HEK293 (cell line): ENCODE results near the gene POR.

Experiments used
- CTCF ChIA-PET: fragments of 350-600 bp; formaldehyde crosslinking; extraction: SDS; loops from one replicate; lab custom pipeline; 2021; ENCODE audit warnings: antibody characterized with exemption; lab: Yijun Ruan, JAX
- POLR2A ChIA-PET: fragments of 300-600 bp; formaldehyde crosslinking; extraction: SDS; loops from one replicate; lab custom pipeline; 2020; ENCODE audit warnings: antibody characterized with exemption, inconsistent platforms; lab: Yijun Ruan, JAX
- H3K27ac ChIP-seq: fragments of 200-500 bp; sonication (Bioruptor generic); 2 replicates; pipeline ENCODE4 v1.5.1; 2014; ENCODE audit warnings: low read depth, low read length, control low read depth, inconsistent platforms; ENCODE audit errors: extremely low read depth
- H3K36me3 ChIP-seq, 2 experiments: fragments of 200-500 bp in 1 of 2; sonication (Bioruptor generic) in 1 of 2; 1 replicate in 1 of 2; 2 replicates in 1 of 2; pipeline ENCODE4 v1.5.1; 2014 to 2017; ENCODE audit warnings: inconsistent platforms in 2 of 2, low read length in 2 of 2; ENCODE audit not compliant: control insufficient read depth in 2 of 2, insufficient read depth in 1 of 2
- H3K4me1 ChIP-seq: fragments of 200-500 bp; sonication (Bioruptor generic); 2 replicates; pipeline ENCODE4 v1.5.1; 2014; ENCODE audit warnings: mild to moderate bottlenecking, low read length, inconsistent platforms; ENCODE audit not compliant: control insufficient read depth, insufficient read depth
- H3K4me3 ChIP-seq: 2 replicates; pipeline ENCODE4 v1.5.1; 2011; ENCODE audit warnings: low read depth, mild to moderate bottlenecking, control low read depth, low read length, moderate library complexity
- H3K9me3 ChIP-seq: fragments of 200-500 bp; sonication (Bioruptor generic); 2 replicates; pipeline ENCODE4 v1.5.1; 2014; ENCODE audit warnings: low read depth, low read length, inconsistent platforms; ENCODE audit not compliant: control insufficient read depth, insufficient read depth
- BCL11A ChIP-seq: fragments of 450-650 bp; formaldehyde crosslinking; IDR thresholded peaks from 2 replicates; pipeline ENCODE4 v1.5.1; 2016; ENCODE audit warnings: low read depth, missing biosample characterization, missing genetic modification characterization
- BCL11B ChIP-seq: fragments of 450-650 bp; formaldehyde crosslinking; IDR thresholded peaks from 2 replicates; pipeline ENCODE4 v1.5.1; 2016; ENCODE audit warnings: low read depth, missing biosample characterization, missing genetic modification characterization
- GLIS2 ChIP-seq: fragments of 450-650 bp; formaldehyde crosslinking; IDR thresholded peaks from 2 replicates; pipeline ENCODE4 v1.5.1; 2016; ENCODE audit warnings: missing biosample characterization, missing genetic modification characterization
- HOXA7 ChIP-seq: sonication (generic); formaldehyde crosslinking; IDR thresholded peaks from 2 replicates; pipeline ENCODE4 v1.8.1; 2022; ENCODE audit warnings: missing genetic modification reagents, borderline replicate concordance
- IKZF3 ChIP-seq: fragments of 450-650 bp; IDR thresholded peaks from 2 replicates; pipeline ENCODE4 v1.5.0; 2018; ENCODE audit warnings: missing biosample characterization, mild to moderate bottlenecking, missing genetic modification characterization, moderate library complexity
- KLF8 ChIP-seq: fragments of 450-650 bp; formaldehyde crosslinking; IDR thresholded peaks from 2 replicates; pipeline ENCODE4 v1.5.1; 2016; ENCODE audit warnings: missing biosample characterization, missing genetic modification characterization
- KLF9 ChIP-seq: fragments of 450-650 bp; formaldehyde crosslinking; IDR thresholded peaks from 2 replicates; pipeline ENCODE4 v1.5.1; 2016; ENCODE audit warnings: missing biosample characterization, missing genetic modification characterization, low read depth
- ZBTB20 ChIP-seq: fragments of 450-650 bp; formaldehyde crosslinking; IDR thresholded peaks from 2 replicates; pipeline ENCODE4 v1.5.1; 2016; ENCODE audit warnings: missing biosample characterization, missing genetic modification characterization
- ZBTB7A ChIP-seq: fragments of 450-650 bp; formaldehyde crosslinking; IDR thresholded peaks from 2 replicates; pipeline ENCODE4 v1.5.1; 2016; ENCODE audit warnings: low read depth, missing biosample characterization, missing genetic modification characterization
- ZBTB8A ChIP-seq: fragments of 450-650 bp; formaldehyde crosslinking; IDR thresholded peaks from 2 replicates; pipeline ENCODE4 v1.5.1; 2016; ENCODE audit warnings: missing biosample characterization, missing genetic modification characterization
- ZNF132 ChIP-seq: fragments of 450-650 bp; formaldehyde crosslinking; IDR thresholded peaks from 2 replicates; pipeline ENCODE4 v1.5.1; 2017; ENCODE audit warnings: missing biosample characterization, missing genetic modification characterization, borderline replicate concordance
- ZNF501 ChIP-seq: fragments of 450-650 bp; formaldehyde crosslinking; IDR thresholded peaks from 2 replicates; pipeline ENCODE4 v1.5.1; 2016; ENCODE audit warnings: missing biosample characterization, missing genetic modification characterization
- ZNF549 ChIP-seq: fragments of 450-650 bp; IDR thresholded peaks from 2 replicates; pipeline ENCODE4 v1.5.1; 2018; ENCODE audit warnings: missing biosample characterization, missing genetic modification characterization, mild to moderate bottlenecking, inconsistent platforms, moderate library complexity
- ZNF843 ChIP-seq: fragments of 450-650 bp; formaldehyde crosslinking; IDR thresholded peaks from 2 replicates; pipeline ENCODE4 v1.5.1; 2016; ENCODE audit warnings: missing biosample characterization, missing genetic modification characterization
- TF ChIP-seq, protein P1 (sequence below): fragments of 450-650 bp; formaldehyde crosslinking; IDR thresholded peaks from 2 replicates; pipeline ENCODE4 v1.5.1; 2016; ENCODE audit warnings: missing biosample characterization, missing genetic modification characterization
- TF ChIP-seq, protein P2 (sequence below): fragments of 450-650 bp; formaldehyde crosslinking; IDR thresholded peaks from 2 replicates; pipeline ENCODE4 v1.5.1; 2017; ENCODE audit warnings: missing biosample characterization, missing genetic modification characterization
- TF ChIP-seq, protein P3 (sequence below): fragments of 450-650 bp; formaldehyde crosslinking; IDR thresholded peaks from 2 replicates; pipeline ENCODE4 v1.5.1; 2017; ENCODE audit warnings: missing biosample characterization, missing genetic modification characterization
- TF ChIP-seq, protein P4 (sequence below): fragments of 450-650 bp; formaldehyde crosslinking; IDR thresholded peaks from 2 replicates; pipeline ENCODE4 v1.5.1; 2017; ENCODE audit warnings: missing biosample characterization, missing genetic modification characterization
- TF ChIP-seq, protein P5 (sequence below): fragments of 450-650 bp; formaldehyde crosslinking; IDR thresholded peaks from 2 replicates; pipeline ENCODE4 v1.5.1; 2016; ENCODE audit warnings: missing biosample characterization, missing genetic modification characterization

POR gene

DNA sequence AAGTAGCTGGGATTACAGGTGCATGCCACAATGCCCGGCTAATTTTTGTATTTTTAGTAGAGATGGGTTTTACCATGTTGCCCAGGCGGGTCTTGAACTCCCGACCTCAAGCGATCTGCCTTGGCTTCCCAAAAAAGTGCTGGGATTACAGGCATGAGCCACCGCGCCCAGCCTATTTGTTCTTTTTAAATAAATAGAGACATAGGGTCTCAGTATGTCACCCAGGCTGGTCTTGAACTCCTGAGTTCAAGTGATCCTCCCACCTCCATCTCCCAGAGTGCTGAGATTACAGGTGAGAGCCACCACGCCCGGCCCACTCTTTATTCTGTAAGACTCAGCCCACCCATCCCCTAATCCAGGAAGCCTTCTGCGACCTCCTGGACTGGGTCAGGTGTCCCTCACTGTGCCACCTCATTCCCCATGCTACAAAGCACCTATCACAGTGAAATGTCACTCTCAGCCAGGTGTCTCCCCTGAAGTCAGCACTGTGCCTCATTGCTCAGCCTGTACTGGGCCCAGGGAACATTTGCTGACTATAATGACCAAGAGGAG, 76.7 kb downstream of the POR start:
- ChIA-PET CTCF (interaction anchor here (0.5 to 1.0 kb wide), 3 partner anchors 27 to 200 kb away, joined by 3 to 4 read pairs (median 3); no protein-coding TSS in a partner anchor), POLR2A (interaction anchor here (0.9 to 1.1 kb wide), 2 partner anchors 28 to 76 kb away, joined by 3 to 5 read pairs; no protein-coding TSS in a partner anchor)
- TF ChIP-seq HOXA7 (CRISPR knock-in tag) (no peak), ZNF132 (tag by site-specific recombination) (no peak), ZNF843 (tag by site-specific recombination) (no peak), KLF8 (tag by site-specific recombination) (no peak), ZNF549 (tag by site-specific recombination) (no peak), ZBTB20 (tag by site-specific recombination) (no peak), ZNF501 (no peak)
- TF ChIP-seq, protein P1, sequence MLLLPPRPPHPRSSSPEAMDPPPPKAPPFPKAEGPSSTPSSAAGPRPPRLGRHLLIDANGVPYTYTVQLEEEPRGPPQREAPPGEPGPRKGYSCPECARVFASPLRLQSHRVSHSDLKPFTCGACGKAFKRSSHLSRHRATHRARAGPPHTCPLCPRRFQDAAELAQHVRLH (tag by site-specific recombination): no peak
- TF ChIP-seq, protein P2, sequence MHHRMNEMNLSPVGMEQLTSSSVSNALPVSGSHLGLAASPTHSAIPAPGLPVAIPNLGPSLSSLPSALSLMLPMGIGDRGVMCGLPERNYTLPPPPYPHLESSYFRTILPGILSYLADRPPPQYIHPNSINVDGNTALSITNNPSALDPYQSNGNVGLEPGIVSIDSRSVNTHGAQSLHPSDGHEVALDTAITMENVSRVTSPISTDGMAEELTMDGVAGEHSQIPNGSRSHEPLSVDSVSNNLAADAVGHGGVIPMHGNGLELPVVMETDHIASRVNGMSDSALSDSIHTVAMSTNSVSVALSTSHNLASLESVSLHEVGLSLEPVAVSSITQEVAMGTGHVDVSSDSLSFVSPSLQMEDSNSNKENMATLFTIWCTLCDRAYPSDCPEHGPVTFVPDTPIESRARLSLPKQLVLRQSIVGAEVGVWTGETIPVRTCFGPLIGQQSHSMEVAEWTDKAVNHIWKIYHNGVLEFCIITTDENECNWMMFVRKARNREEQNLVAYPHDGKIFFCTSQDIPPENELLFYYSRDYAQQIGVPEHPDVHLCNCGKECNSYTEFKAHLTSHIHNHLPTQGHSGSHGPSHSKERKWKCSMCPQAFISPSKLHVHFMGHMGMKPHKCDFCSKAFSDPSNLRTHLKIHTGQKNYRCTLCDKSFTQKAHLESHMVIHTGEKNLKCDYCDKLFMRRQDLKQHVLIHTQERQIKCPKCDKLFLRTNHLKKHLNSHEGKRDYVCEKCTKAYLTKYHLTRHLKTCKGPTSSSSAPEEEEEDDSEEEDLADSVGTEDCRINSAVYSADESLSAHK (tag by site-specific recombination): no peak
- no peaks in the 10 kb centered on the region for H3K4me1 ChIP-seq
- peaks cover 5 to 21% of the 10 kb centered on the region in 2 experiments; a peak in 2 of 3 replicates for H3K36me3 ChIP-seq
- H3K4me3 ChIP-seq: no peak overlapping the region
- no peak overlapping the region for H3K27ac ChIP-seq
- H3K9me3 ChIP-seq: no peaks in the 10 kb centered on the region

DNA sequence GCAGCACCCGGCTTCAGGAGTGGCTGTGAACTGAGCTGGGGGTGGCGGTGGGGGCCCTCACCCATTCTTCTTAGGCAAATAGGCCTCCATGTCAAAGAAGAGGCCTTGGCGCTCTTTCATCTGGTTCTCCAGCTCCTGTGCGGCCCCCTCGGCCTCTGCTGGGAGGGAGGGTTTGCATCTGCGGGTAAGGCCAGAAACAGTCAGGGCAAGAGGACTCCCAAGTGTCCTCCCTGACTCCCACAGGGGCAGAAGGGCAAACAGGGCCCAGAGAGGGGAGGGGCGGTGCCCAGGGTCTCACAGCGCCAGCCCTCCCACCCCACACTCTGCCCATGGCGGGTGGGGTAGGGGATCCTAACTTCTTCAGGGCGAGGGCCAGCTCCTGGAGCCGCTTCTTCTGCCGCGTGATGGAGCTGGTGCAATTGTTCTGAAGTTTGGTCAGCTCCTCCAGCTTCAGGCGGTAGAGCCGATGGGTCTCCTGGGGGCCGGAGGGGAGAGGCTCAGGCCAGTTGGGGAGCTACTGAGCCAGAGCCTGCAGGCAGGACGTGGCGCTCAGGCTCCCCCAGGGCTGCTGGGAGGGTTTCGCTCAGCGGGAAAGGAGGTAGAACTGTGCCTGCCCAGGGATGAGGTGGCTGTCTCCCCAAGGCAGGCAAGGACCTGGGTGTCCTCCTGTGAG, 77.3 kb downstream of the POR start:
- H3K27ac ChIP-seq: no peak overlapping the region
- POLR2A ChIA-PET: no interaction called here
- peaks cover 5 to 16% of the 10 kb centered on the region in 2 experiments; a peak in 2 of 3 replicates for H3K36me3 ChIP-seq
- no peaks in the 10 kb centered on the region for H3K9me3 ChIP-seq
- H3K4me1 ChIP-seq: no peaks in the 10 kb centered on the region
- CTCF ChIA-PET: interaction anchor here (0.5 to 1.4 kb wide), 3 partner anchors 64 to 276 kb away, joined by 3 to 4 read pairs (median 4); no protein-coding TSS in a partner anchor
- H3K4me3 ChIP-seq: no peak overlapping the region
- TF ChIP-seq, protein P3, sequence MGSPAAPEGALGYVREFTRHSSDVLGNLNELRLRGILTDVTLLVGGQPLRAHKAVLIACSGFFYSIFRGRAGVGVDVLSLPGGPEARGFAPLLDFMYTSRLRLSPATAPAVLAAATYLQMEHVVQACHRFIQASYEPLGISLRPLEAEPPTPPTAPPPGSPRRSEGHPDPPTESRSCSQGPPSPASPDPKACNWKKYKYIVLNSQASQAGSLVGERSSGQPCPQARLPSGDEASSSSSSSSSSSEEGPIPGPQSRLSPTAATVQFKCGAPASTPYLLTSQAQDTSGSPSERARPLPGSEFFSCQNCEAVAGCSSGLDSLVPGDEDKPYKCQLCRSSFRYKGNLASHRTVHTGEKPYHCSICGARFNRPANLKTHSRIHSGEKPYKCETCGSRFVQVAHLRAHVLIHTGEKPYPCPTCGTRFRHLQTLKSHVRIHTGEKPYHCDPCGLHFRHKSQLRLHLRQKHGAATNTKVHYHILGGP (tag by site-specific recombination): no peak
- TF ChIP-seq, protein P4, sequence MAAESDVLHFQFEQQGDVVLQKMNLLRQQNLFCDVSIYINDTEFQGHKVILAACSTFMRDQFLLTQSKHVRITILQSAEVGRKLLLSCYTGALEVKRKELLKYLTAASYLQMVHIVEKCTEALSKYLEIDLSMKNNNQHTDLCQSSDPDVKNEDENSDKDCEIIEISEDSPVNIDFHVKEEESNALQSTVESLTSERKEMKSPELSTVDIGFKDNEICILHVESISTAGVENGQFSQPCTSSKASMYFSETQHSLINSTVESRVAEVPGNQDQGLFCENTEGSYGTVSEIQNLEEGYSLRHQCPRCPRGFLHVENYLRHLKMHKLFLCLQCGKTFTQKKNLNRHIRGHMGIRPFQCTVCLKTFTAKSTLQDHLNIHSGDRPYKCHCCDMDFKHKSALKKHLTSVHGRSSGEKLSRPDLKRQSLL (tag by site-specific recombination): peak; percentile 50; the same call in 1 of the 2 replicates

DNA sequence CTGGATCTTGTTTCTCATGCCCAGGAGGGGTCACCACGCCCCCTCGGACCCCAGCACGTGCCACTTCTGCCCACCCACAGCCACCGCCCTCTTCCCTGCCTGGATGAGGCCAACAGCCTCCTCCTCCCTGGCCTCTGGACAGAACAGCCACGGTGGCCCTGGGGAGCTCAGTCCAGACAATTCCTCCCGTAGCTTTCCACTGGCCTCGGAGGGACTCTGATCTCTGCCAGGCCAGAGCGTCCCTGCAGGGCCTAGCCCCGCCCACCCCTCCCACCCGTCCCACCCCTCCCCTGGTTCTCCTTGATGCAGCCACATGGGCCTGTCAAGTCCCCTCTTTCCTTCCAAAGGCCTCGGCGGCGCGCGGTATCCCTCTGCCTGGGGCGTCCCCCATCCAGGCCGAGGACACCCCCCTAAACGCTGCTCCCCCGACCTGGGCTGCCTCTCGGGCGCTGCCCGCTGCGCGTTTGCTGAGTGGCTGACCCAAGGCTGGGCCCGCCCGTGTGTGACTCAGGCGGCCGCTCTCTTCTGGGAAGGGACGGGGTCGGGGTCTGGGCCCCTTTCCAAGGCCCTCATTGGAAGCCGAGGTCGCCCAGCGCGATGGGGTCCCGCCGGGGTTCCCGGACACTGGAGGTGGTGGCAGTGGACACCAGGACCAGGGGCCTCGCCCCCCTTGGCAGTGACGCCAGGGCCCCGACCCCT, 78.9 kb downstream of the POR start:
- POLR2A ChIA-PET: interaction anchor here (0.6 kb wide), 1 partner anchor 20 kb away, joined by 4 read pairs; no protein-coding TSS in a partner anchor
- H3K4me1 ChIP-seq: no peaks in the 10 kb centered on the region
- no peaks in the 10 kb centered on the region for H3K9me3 ChIP-seq
- peak overlapping the region; percentile 42; the same call in 1 of the 2 replicates for H3K27ac ChIP-seq
- H3K4me3 ChIP-seq: peak overlapping the region; percentile 58
- CTCF ChIA-PET: interaction anchor here (1.1 to 1.4 kb wide), 2 partner anchors 127 to 321 kb away, joined by 3 to 4 read pairs; no protein-coding TSS in a partner anchor
- peaks cover 5 to 8% of the 10 kb centered on the region in 2 experiments; a peak in 2 of 3 replicates for H3K36me3 ChIP-seq
- TF ChIP-seq IKZF3 (no peak), BCL11A (peak; percentile 75; the same call in 1 of the 2 replicates), KLF9 (tag by site-specific recombination) (0 out of 2 replicates have a peak, but pooled peaks have one; percentile 23), ZBTB8A (tag by site-specific recombination) (0 out of 2 replicates have a peak, but pooled peaks have one; percentile 13), GLIS2 (peak; percentile 10; the same call in 1 of the 2 replicates), BCL11B (tag by site-specific recombination) (peak; percentile 79; the same call in 1 of the 2 replicates), ZBTB7A (tag by site-specific recombination) (0 out of 2 replicates have a peak, but pooled peaks have one; percentile 27), KLF8 (tag by site-specific recombination) (no peak)
- TF ChIP-seq, protein P5, sequence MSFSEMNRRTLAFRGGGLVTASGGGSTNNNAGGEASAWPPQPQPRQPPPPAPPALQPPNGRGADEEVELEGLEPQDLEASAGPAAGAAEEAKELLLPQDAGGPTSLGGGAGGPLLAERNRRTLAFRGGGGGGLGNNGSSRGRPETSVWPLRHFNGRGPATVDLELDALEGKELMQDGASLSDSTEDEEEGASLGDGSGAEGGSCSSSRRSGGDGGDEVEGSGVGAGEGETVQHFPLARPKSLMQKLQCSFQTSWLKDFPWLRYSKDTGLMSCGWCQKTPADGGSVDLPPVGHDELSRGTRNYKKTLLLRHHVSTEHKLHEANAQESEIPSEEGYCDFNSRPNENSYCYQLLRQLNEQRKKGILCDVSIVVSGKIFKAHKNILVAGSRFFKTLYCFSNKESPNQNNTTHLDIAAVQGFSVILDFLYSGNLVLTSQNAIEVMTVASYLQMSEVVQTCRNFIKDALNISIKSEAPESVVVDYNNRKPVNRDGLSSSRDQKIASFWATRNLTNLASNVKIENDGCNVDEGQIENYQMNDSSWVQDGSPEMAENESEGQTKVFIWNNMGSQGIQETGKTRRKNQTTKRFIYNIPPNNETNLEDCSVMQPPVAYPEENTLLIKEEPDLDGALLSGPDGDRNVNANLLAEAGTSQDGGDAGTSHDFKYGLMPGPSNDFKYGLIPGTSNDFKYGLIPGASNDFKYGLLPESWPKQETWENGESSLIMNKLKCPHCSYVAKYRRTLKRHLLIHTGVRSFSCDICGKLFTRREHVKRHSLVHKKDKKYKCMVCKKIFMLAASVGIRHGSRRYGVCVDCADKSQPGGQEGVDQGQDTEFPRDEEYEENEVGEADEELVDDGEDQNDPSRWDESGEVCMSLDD: peak; percentile 40; the same call in 1 of the 2 replicates
